ENCODE data around the gene KLHDC8A. TPM values are rescaled to one million over a fixed set of nuclear protein-coding genes. Genes with fewer than 3 reads are reported as not detected.

Gene KLHDC8A
- total and polyA plus RNA-seq, 9 of the 15 experiments (the other 6 are each of a cell fraction or from before 2014, with no cell fraction given), result 0.01 to 0.54 (median 0.04) TPM; not detected in 6

GRCh38 chr1:205294175-205294917, 62.4 kb downstream of the KLHDC8A start (continued):
- peak; percentile 51 for TF ChIP-seq NEUROD1 (IDR thresholded peaks at IDR 0.05; ENCODE audit: borderline replicate concordance, low read depth, low read length, partially characterized antibody)
- no peak for TF ChIP-seq CREB3 (tag; conservative IDR thresholded peaks at IDR 0.05; ENCODE audit: low read depth)
- no peak for TF ChIP-seq RBFOX2 (IDR thresholded peaks at IDR 0.05; ENCODE audit: low read depth, low read length)
- TF ChIP-seq STAT5A (IDR thresholded peaks at IDR 0.05; ENCODE audit: borderline replicate concordance, low read length), result no peak
- TF ChIP-seq NELFE (IDR thresholded peaks at IDR 0.05; ENCODE audit: insufficient read depth, insufficient read length), result no peak
- peak; percentile 62 to 69 for TF ChIP-seq KDM1A (IDR thresholded peaks at IDR 0.05)
- TF ChIP-seq NR2C2 (CRISPR knock-in tag; IDR thresholded peaks at IDR 0.05), result no peak
- peak; percentile 78 for TF ChIP-seq NR2C2 (tag; IDR thresholded peaks at IDR 0.05)
- no peak for TF ChIP-seq CEBPB (tag; IDR thresholded peaks at IDR 0.05)
- no peak for TF ChIP-seq YBX1 (IDR thresholded peaks at IDR 0.05)
- TF ChIP-seq EP400 (IDR thresholded peaks at IDR 0.05), result no peak
- no peak for TF ChIP-seq TRIM25 (IDR thresholded peaks at IDR 0.05; ENCODE audit: borderline replicate concordance)
